ENCODE measurements around the gene FLNB.

The FLNB gene

GRCh38 chr3:58132850-58133249, 124.6 kb downstream of the FLNB start:
- DNase-seq (ENCODE audit: low spot score) (no peak), FAIRE-seq (no peak)

- no peak for FAIRE-seq
- DNase-seq (ENCODE audit: low spot score), result no peak
These were observed 126.2 kb downstream of the FLNB start for GRCh38 chr3:58134468-58134867.

- FAIRE-seq (no peak), DNase-seq (ENCODE audit: low spot score) (no peak)
These were observed 127.7 kb downstream of the FLNB start for GRCh38 chr3:58135712-58136543.

GRCh38 chr3:58137306-58137705, 129.1 kb downstream of the FLNB start:
- FAIRE-seq, result no peak

GRCh38 chr3:58141766-58142345, 133.6 kb downstream of the FLNB start:
- no peak for FAIRE-seq
- DNase-seq (ENCODE audit: low spot score), result no peak

More at GRCh38 chr3:58137306-58137705, 129.1 kb downstream of the FLNB start:
- DNase-seq (ENCODE audit: low spot score), result no peak

- FAIRE-seq, result no peak
- no peak for DNase-seq (ENCODE audit: low spot score)
These were observed 135.3 kb downstream of the FLNB start for GRCh38 chr3:58143417-58144055.

- FAIRE-seq (no peak), DNase-seq (ENCODE audit: low spot score) (no peak)
These were observed 136.5 kb downstream of the FLNB start for GRCh38 chr3:58144478-58145325.

- no peak for DNase-seq (ENCODE audit: low spot score)
- FAIRE-seq, result no peak
These were observed 139.8 kb downstream of the FLNB start for GRCh38 chr3:58148049-58148448.

GRCh38 chr3:58150130-58150809, 142.0 kb downstream of the FLNB start:
- FAIRE-seq (no peak), DNase-seq (ENCODE audit: low spot score) (no peak)

- FAIRE-seq (no peak), DNase-seq (ENCODE audit: low spot score) (no peak)
These were observed 142.6 kb downstream of the FLNB start for GRCh38 chr3:58150810-58151199.

GRCh38 chr3:58151637-58152036, 143.4 kb downstream of the FLNB start:
- no peak for DNase-seq (ENCODE audit: low spot score)
- FAIRE-seq, result no peak

- DNase-seq (ENCODE audit: low spot score), result no peak
- FAIRE-seq, result no peak
These were observed 144.2 kb downstream of the FLNB start for GRCh38 chr3:58152225-58153015.

- FAIRE-seq (peak; percentile 23), DNase-seq (ENCODE audit: low spot score) (no peak)
These were observed 145.1 kb downstream of the FLNB start for GRCh38 chr3:58153371-58153770.

- no peak for FAIRE-seq
These were observed 146.6 kb downstream of the FLNB start for GRCh38 chr3:58154626-58155449.

GRCh38 chr3:58155838-58156237, 147.6 kb downstream of the FLNB start:
- FAIRE-seq (no peak), DNase-seq (ENCODE audit: low spot score) (no peak)

More at GRCh38 chr3:58154626-58155449, 146.6 kb downstream of the FLNB start:
- no peak for DNase-seq (ENCODE audit: low spot score)

- no peak for FAIRE-seq
- DNase-seq (ENCODE audit: low spot score), result no peak
These were observed 149.5 kb downstream of the FLNB start for GRCh38 chr3:58157700-58158099.

- FAIRE-seq, result no peak
- no peak for DNase-seq (ENCODE audit: low spot score)
These were observed 150.4 kb downstream of the FLNB start for GRCh38 chr3:58158442-58159153.

GRCh38 chr3:58160399-58160798, 152.2 kb downstream of the FLNB start:
- no peak for FAIRE-seq

More at GRCh38 chr3:58160399-58160798, 152.2 kb downstream of the FLNB start:
- no peak for DNase-seq (ENCODE audit: low spot score)
